Cardiac muscle cell (in vitro differentiated cells and primary cell): ENCODE measurements around the gene ATXN1L. TPM values are rescaled to one million over a fixed set of nuclear protein-coding genes. Genes with fewer than 3 reads are reported as not detected.

Source experiments
- DNase-seq, 2 donors: peaks; one replicate each; pipeline versions ENCODE4 v3.0.0 to v3.0.0-alpha.2; 2010 to 2017; ENCODE audit warnings: low read depth in 1 of 2, low spot score in 1 of 2
- H3K27ac ChIP-seq: fragments of 200-600 bp; sonication (generic); 2 replicates; pipeline ENCODE4 v1.5.1; 2016
- H3K27me3 ChIP-seq: fragments of 200-600 bp; sonication (generic); 2 replicates; pipeline ENCODE4 v1.6.0; 2016; ENCODE audit warnings: control low read depth
- H3K36me3 ChIP-seq: fragments of 200-600 bp; sonication (generic); 2 replicates; pipeline ENCODE4 v1.5.1; 2016; ENCODE audit warnings: control low read depth
- H3K4me1 ChIP-seq: fragments of 200-600 bp; sonication (generic); 2 replicates; pipeline ENCODE4 v1.8.1; 2017; ENCODE audit warnings: low read depth, mild to moderate bottlenecking, mixed run types
- H3K4me3 ChIP-seq: fragments of 200-600 bp; sonication (generic); 2 replicates; pipeline ENCODE4 v1.5.1; 2016; ENCODE audit warnings: mild to moderate bottlenecking
- H3K9me3 ChIP-seq: fragments of 200-600 bp; sonication (generic); 2 replicates; pipeline ENCODE4 v1.5.1; 2017; ENCODE audit warnings: low read depth, mild to moderate bottlenecking, control low read depth
- polyA plus RNA-seq: library from polyadenylated mRNA; unstranded; fragments of >200 nt; fragmentation: Nextera tagmentation; extraction: Ambion mirVana; gene quantifications from 2 replicates; pipeline ENCODE4 v1.2.1, GENCODE V29; 2016
- total RNA-seq: library from RNA; depleted of rRNA; stranded (reverse); fragments of >200 nt; gene quantifications from 2 replicates; pipeline ENCODE4 v1.2.3, GENCODE V29; 2016
- TF ChIP-seq, protein P1 (sequence below): IDR thresholded peaks from 2 replicates; pipeline ENCODE4 v1.5.1; 2012; ENCODE audit warnings: low read depth, mild to moderate bottlenecking, low read length

ATXN1L gene
- total and polyA plus RNA-seq, 2 experiments from 2014 or later: 6.8 to 20.9 TPM

DNA sequence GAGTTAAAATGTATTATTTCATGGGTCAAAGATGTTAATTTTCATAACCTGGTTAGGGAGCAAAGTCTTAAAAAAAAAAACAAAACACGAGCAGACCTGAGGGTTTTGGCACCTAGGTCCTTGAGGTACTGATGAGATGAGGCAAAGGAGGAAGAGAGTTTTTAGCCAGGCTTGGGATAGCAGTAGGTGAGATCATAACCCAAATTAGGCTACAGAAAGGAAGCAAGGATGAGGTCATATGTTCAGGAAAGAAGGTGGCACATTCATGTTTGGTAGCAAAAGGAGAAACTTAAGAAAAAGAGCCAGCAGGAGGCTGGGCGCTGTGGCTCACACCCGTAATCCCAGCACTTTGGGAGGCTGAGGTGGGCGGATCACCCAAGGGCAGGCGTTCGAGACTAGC lies 2.8 kb downstream of the ATXN1L start:
- Histone ChIP-seq H3K27me3 (no peaks in the 10 kb centered on the region), H3K4me1 (peaks cover 6% of the 10 kb centered on the region), H3K9me3 (no peaks in the 10 kb centered on the region), H3K27ac (no peak overlapping the region), H3K36me3 (peaks cover 13% of the 10 kb centered on the region), H3K4me3 (no peak overlapping the region)
- TF ChIP-seq, protein P1, sequence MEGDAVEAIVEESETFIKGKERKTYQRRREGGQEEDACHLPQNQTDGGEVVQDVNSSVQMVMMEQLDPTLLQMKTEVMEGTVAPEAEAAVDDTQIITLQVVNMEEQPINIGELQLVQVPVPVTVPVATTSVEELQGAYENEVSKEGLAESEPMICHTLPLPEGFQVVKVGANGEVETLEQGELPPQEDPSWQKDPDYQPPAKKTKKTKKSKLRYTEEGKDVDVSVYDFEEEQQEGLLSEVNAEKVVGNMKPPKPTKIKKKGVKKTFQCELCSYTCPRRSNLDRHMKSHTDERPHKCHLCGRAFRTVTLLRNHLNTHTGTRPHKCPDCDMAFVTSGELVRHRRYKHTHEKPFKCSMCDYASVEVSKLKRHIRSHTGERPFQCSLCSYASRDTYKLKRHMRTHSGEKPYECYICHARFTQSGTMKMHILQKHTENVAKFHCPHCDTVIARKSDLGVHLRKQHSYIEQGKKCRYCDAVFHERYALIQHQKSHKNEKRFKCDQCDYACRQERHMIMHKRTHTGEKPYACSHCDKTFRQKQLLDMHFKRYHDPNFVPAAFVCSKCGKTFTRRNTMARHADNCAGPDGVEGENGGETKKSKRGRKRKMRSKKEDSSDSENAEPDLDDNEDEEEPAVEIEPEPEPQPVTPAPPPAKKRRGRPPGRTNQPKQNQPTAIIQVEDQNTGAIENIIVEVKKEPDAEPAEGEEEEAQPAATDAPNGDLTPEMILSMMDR: no peak
- no peak for DNase-seq

DNA sequence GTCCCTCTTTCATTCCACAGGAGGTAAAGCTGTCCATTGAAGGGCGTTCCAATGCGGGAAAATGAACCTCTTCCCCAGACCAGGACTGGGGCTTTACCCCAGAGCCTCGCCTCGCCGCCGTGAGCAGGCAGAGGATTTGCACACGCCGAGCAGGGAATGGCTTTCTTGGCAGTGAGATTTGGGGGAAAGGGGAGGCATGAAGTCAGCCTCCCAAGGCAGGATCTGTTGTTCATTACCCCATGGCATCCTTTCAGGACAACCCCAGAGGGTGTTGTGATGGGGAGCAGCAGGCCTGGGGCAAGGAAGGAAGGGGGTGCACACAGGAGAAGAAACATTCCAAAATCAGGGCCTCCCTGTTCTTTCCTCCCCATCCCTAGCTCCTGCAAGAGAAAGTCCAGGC lies 6.0 kb downstream of the ATXN1L start:
- H3K9me3 ChIP-seq: no peaks in the 10 kb centered on the region
- no peak overlapping the region for H3K27ac ChIP-seq
- H3K36me3 ChIP-seq: peaks cover 13% of the 10 kb centered on the region
- no peak overlapping the region for H3K4me3 ChIP-seq
- DNase-seq: no peak
- TF ChIP-seq, protein P1: no peak
- no peaks in the 10 kb centered on the region for H3K27me3 ChIP-seq
- peaks cover 4% of the 10 kb centered on the region for H3K4me1 ChIP-seq

DNA sequence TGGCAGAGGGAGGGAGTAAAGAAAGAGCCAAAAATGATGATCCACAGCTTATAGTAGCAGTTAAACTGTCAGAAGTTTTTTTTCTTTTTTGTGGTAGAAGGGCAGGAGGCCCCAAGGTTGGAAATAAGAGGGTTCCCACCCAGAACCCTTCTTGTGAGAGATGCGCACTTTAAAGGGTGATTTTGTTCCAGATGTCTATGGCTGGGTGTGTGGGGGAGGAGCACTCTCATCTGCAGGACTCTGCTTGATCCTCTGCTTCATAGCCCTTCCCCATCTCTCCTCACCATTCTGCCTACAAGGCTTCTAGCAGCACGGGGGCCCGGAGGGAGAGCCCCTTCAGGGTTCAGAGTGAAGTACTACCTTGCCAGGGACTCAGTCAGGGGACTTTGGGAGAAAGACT lies 6.4 kb downstream of the ATXN1L start:
- Histone ChIP-seq H3K4me1 (peaks cover under 1% of the 10 kb centered on the region), H3K4me3 (no peak overlapping the region), H3K27ac (no peak overlapping the region), H3K9me3 (no peaks in the 10 kb centered on the region), H3K36me3 (peaks cover 13% of the 10 kb centered on the region), H3K27me3 (no peaks in the 10 kb centered on the region)
- DNase-seq: no peak
- TF ChIP-seq, protein P1: no peak

DNA sequence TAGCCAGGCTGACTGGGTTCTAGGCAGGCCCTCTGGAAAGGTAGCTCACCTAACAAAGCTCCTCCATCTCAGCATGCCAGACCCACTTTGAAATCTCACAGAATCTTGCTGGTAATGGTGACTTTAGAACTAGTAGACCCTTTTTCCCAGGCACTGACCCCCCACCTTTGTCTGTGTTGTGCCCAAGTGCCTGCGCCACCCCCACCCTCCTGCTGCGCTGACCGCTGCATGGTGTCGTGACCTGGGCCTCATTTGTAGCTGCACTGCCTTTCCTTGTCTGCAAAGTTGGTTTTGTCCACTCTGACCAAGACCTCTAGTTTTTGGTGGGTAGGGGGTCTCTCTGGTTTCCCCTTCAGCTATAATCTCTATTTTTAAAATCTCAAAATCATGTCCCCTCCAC lies 6.8 kb downstream of the ATXN1L start:
- TF ChIP-seq, protein P1: no peak
- no peaks in the 10 kb centered on the region for H3K4me1 ChIP-seq
- H3K27ac ChIP-seq: no peak overlapping the region
- H3K36me3 ChIP-seq: peaks cover 13% of the 10 kb centered on the region
- DNase-seq: no peak
- no peak overlapping the region for H3K4me3 ChIP-seq
- no peaks in the 10 kb centered on the region for H3K9me3 ChIP-seq
- no peaks in the 10 kb centered on the region for H3K27me3 ChIP-seq

DNA sequence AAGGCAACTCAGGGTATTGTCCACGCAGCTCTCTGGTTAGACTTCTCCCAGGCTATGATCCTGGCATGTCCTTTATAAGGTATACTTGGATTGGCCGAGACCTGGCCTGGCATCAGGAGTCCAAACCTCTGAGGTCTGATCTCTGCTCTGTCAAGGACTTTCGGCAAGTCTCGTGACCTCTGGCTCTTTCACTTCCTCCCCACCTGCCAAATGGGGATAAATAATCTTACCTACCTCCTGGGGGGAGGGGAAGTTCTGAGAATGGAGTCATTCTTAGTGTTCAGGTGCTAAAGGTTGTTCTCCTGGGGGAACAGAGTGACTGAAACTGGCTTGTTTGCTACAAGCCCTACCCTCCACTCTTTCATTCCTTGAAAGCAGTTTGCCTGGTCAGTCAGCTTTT lies 7.6 kb downstream of the ATXN1L start:
- TF ChIP-seq, protein P1: no peak
- no peak for DNase-seq
- Histone ChIP-seq H3K36me3 (peaks cover 13% of the 10 kb centered on the region), H3K4me1 (no peaks in the 10 kb centered on the region), H3K27me3 (no peaks in the 10 kb centered on the region), H3K4me3 (no peak overlapping the region), H3K9me3 (no peaks in the 10 kb centered on the region), H3K27ac (no peak overlapping the region)
